ENCODE data around the gene SLC6A13.
"Not testable (repeated sequence)": the region's sequence is repeated elsewhere in the genome, so short reads cannot be mapped to it uniquely, and the experiment has no call there.

GRCh38 chr12:235967-236366 lies 26.7 kb downstream of the SLC6A13 start:
- not testable (repeated sequence) for TF ChIP-seq CTCF (IDR thresholded peaks at IDR 0.05 in 2 of 3, conservative IDR thresholded peaks at IDR 0.05 in 1 of 3; ENCODE audit: control insufficient read depth in 2 of 3, extremely low read depth in 1 of 3, insufficient read depth in 1 of 3, low read depth in 3 of 3, low read length in 3 of 3); REST (IDR thresholded peaks at IDR 0.05; ENCODE audit: low read depth, low read length); ZBTB33 (IDR thresholded peaks at IDR 0.05); JUND (IDR thresholded peaks at IDR 0.05; ENCODE audit: low read depth, low read length); SMC3 (IDR thresholded peaks at IDR 0.05; ENCODE audit: borderline replicate concordance, low read length); GABPA (IDR thresholded peaks at IDR 0.05; ENCODE audit: low read depth)
